IPS-15b (cell line): ENCODE measurements around the gene SOX6.

Source experiments
- H3K27me3 ChIP-seq: one replicate; pipeline ENCODE4 v1.6.1; 2013; ENCODE audit warnings: low read length; ENCODE audit not compliant: control insufficient read depth, insufficient read depth
- H3K36me3 ChIP-seq: one replicate; pipeline ENCODE4 v1.6.1; 2013; ENCODE audit warnings: low read length; ENCODE audit not compliant: control insufficient read depth, insufficient read depth
- H3K4me1 ChIP-seq: one replicate; pipeline ENCODE4 v1.6.1; 2013; ENCODE audit warnings: mild to moderate bottlenecking, low read length; ENCODE audit not compliant: control insufficient read depth, insufficient read depth
- H3K4me3 ChIP-seq: one replicate; pipeline ENCODE4 v1.5.1; 2013; ENCODE audit warnings: low read depth, low read length
- H3K9ac ChIP-seq: one replicate; pipeline ENCODE4 v1.6.1; 2013; ENCODE audit warnings: low read depth, mild to moderate bottlenecking, low read length
- H3K9me3 ChIP-seq: one replicate; pipeline ENCODE4 v1.6.1; 2013; ENCODE audit warnings: mild to moderate bottlenecking, low read length; ENCODE audit not compliant: control insufficient read depth, insufficient read depth

SOX6 gene

DNA sequence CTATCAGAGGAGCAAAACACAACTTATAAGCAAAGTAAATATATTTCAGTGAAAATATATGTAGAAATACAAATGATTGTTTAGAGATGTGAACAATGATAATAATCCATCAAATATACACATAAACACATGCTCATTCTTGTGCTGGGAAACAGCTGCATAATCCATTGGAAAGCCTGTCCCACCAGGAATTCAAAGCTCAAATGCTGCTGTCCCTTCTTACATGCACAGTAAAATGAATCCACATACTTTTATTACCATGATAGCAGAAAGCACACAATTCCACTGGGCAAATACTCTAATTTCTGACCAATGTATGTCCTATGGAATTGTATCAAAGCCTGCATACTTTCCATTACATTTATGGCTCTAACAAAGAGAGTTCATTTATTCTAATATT is 44.5 kb downstream of the SOX6 start:
- Histone ChIP-seq H3K4me1 (no peaks in the 10 kb centered on the region), H3K27me3 (no peaks in the 10 kb centered on the region), H3K9ac (no peak overlapping the region), H3K9me3 (no peaks in the 10 kb centered on the region), H3K4me3 (no peak overlapping the region), H3K36me3 (no peaks in the 10 kb centered on the region)

DNA sequence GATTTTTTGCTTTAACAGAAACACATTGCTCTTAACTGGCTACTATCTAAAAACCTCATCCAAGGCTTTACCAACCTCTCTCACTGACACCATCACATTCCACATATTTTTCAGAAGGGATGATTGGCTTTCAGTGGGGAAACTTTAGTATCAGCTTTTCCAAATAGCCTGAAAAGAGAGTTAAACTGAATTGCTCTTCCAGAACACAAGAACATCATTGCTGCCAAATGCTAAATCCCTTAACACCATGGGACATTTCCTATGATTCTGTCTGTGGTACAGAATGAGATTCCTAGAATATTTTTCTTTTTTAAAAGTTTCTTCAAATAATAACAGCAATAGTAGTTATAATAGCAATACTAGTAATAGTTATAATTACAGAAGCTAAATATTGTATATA is 45.4 kb downstream of the SOX6 start:
- Histone ChIP-seq H3K9me3 (no peaks in the 10 kb centered on the region), H3K36me3 (no peaks in the 10 kb centered on the region), H3K9ac (no peak overlapping the region), H3K4me1 (no peaks in the 10 kb centered on the region), H3K4me3 (no peak overlapping the region), H3K27me3 (no peaks in the 10 kb centered on the region)

GRCh38 chr11:16309226-16309625 is 47.1 kb downstream of the SOX6 start:
- Histone ChIP-seq H3K36me3 (no peaks in the 10 kb centered on the region), H3K27me3 (no peaks in the 10 kb centered on the region), H3K4me1 (no peaks in the 10 kb centered on the region), H3K9me3 (no peaks in the 10 kb centered on the region), H3K9ac (no peak overlapping the region), H3K4me3 (no peak overlapping the region)

DNA sequence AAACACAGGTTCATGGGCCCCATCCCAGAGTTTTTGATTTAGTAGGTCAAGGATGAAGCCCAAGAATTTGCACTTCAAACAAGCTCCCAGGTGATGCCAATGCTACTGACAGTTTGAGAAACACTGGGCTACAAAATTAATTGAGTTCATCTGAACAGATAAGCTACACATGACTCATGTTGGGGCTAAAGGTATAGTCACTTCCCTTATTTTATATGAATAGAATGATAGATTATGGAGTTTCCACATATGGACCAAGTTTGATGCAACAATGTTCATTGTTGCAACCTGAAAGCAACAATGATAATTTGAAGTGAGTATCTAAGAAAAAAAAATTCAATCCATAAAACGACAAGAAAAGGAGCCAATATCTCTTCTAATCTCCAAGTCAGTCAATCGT is 54.9 kb downstream of the SOX6 start:
- Histone ChIP-seq H3K4me1 (no peaks in the 10 kb centered on the region), H3K9me3 (no peaks in the 10 kb centered on the region), H3K36me3 (no peaks in the 10 kb centered on the region), H3K4me3 (no peak overlapping the region), H3K27me3 (no peaks in the 10 kb centered on the region), H3K9ac (no peak overlapping the region)

DNA sequence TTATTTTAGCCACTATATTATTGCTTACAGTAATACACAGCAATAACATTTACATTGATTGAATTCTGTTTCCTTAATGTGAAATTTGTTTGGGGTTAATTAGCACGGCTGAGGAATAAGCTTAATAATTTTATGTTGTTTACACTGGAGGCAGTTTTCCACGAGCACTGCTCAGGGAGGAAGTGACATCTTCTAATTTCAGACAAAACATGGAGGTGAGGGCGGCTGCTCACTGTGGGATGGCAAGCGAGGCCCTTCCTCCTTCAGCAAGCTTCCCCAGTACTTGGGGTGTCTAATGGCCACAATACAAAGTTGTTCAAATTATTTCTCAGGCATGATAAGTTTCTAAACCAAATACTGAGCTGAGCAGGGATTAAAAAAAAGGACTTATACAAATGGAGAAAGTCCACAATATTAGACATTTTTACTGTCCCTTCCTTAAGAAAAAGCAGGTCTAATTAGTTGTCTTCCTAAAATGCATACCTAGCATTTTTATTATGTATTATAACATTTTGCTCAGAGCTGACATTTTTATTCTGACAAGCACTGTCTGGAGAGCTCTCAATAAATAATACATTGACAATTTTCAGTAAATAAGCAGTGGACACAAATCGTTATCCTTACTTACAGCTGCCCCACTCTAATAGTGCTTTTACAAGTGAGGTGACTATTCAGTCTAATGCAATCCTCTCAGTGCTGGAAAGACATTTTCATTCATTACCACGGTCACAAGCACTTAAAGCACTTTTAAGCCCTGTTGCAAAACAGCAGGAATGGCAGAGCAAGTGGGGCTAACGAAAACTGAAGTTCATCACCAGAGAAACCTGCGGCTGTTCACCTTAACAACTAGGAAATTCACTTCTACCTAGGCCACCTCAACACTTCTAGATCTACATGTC is 56.2 kb downstream of the SOX6 start:
- Histone ChIP-seq H3K4me3 (no peak overlapping the region), H3K9ac (no peak overlapping the region), H3K9me3 (no peaks in the 10 kb centered on the region), H3K36me3 (no peaks in the 10 kb centered on the region), H3K27me3 (no peaks in the 10 kb centered on the region), H3K4me1 (no peaks in the 10 kb centered on the region)

DNA sequence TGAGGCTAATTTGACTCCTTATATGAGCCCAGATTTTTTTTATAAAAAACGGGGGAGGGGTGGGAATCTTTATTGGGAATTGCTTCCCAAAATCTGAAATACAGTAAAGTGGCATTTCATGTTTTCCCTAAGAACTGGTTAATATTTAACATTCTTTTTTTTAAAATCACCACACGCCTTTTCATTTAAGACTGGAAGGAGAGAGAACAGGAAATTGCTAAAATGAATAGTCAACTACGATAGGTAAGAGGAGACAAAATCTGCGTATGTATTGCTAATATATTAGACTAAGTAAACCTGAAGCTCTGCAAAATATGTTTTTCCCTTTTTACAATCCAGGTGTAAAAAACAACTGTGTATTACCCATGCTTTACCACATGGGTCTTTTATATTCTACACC is 57.0 kb downstream of the SOX6 start:
- Histone ChIP-seq H3K4me3 (no peak overlapping the region), H3K27me3 (no peaks in the 10 kb centered on the region), H3K9ac (no peak overlapping the region), H3K36me3 (no peaks in the 10 kb centered on the region), H3K9me3 (no peaks in the 10 kb centered on the region), H3K4me1 (no peaks in the 10 kb centered on the region)

DNA sequence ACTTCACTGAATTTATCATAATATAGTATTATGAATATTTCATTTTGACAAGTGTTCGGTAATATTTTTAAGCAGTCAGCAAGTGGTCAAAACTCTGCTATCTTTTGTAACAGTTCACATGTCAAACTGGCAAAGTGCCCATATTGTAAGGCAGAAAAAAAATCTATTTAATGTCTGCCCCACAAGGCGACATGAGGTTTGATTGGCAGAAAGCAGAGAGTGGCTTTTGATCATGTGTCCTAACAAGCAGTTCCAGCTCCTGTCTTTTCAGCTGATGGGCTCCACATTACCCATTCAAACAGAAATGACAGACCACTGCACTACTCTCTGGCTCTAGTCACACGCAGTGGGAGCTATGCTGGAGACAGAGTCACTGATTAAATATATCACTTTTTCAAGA is 59.0 kb downstream of the SOX6 start:
- Histone ChIP-seq H3K36me3 (no peaks in the 10 kb centered on the region), H3K27me3 (peaks cover under 1% of the 10 kb centered on the region), H3K4me1 (peaks cover 2% of the 10 kb centered on the region), H3K4me3 (no peak overlapping the region), H3K9ac (no peak overlapping the region), H3K9me3 (no peaks in the 10 kb centered on the region)

GRCh38 chr11:16296273-16296672 is 60.1 kb downstream of the SOX6 start:
- H3K4me1 ChIP-seq, result peaks cover 2% of the 10 kb centered on the region
- H3K4me3 ChIP-seq, result no peak overlapping the region

GRCh38 chr11:16295592-16295991 is 60.8 kb downstream of the SOX6 start:
- Histone ChIP-seq H3K36me3 (no peaks in the 10 kb centered on the region), H3K9ac (no peak overlapping the region), H3K9me3 (no peaks in the 10 kb centered on the region), H3K27me3 (peaks cover 4% of the 10 kb centered on the region), H3K4me3 (no peak overlapping the region), H3K4me1 (peaks cover 2% of the 10 kb centered on the region)

More at GRCh38 chr11:16296273-16296672, 60.1 kb downstream of the SOX6 start:
- Histone ChIP-seq H3K9me3 (no peaks in the 10 kb centered on the region), H3K36me3 (no peaks in the 10 kb centered on the region), H3K27me3 (peaks cover 4% of the 10 kb centered on the region), H3K9ac (no peak overlapping the region)

- peaks cover 2% of the 10 kb centered on the region for H3K4me1 ChIP-seq
Measured at GRCh38 chr11:16293204-16293681, 63.1 kb downstream of the SOX6 start.

GRCh38 chr11:16292167-16292859 is 64.0 kb downstream of the SOX6 start:
- Histone ChIP-seq H3K36me3 (no peaks in the 10 kb centered on the region), H3K4me3 (no peak overlapping the region), H3K9me3 (no peaks in the 10 kb centered on the region), H3K4me1 (peaks cover 8% of the 10 kb centered on the region), H3K9ac (no peak overlapping the region), H3K27me3 (peaks cover 4% of the 10 kb centered on the region)

More at GRCh38 chr11:16293204-16293681, 63.1 kb downstream of the SOX6 start:
- Histone ChIP-seq H3K9ac (no peak overlapping the region), H3K9me3 (no peaks in the 10 kb centered on the region), H3K4me3 (no peak overlapping the region), H3K36me3 (no peaks in the 10 kb centered on the region), H3K27me3 (peaks cover 4% of the 10 kb centered on the region)

DNA sequence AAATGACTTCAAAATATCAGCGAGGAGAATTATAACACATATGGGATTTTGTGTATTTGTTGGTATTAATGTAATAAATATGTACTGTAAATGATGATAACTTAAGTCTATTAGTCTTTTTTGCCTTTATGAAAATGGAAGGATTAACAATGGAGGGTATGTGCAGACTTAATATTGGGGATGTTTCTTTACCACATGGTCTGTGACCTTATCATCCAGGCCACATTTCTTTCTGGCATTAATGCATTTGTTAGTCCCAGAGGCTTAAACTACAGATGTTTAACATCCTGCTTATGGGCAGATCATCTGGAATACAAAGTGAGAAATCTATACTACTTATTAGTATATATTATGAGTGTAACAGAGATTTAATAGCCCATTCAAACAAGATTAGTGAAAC is 64.6 kb downstream of the SOX6 start:
- Histone ChIP-seq H3K9me3 (no peaks in the 10 kb centered on the region), H3K4me1 (peaks cover 10% of the 10 kb centered on the region), H3K9ac (no peak overlapping the region), H3K36me3 (no peaks in the 10 kb centered on the region), H3K27me3 (peaks cover 4% of the 10 kb centered on the region), H3K4me3 (no peak overlapping the region)
